ENCODE measurements around the gene GPR162. TPM values are rescaled to one million over a fixed set of nuclear protein-coding genes. Genes with fewer than 3 reads are reported as not detected.

Gene GPR162
- polyA plus RNA-seq, 3 donors = 15.1 to 81.7 (median 16.0) TPM

DNA sequence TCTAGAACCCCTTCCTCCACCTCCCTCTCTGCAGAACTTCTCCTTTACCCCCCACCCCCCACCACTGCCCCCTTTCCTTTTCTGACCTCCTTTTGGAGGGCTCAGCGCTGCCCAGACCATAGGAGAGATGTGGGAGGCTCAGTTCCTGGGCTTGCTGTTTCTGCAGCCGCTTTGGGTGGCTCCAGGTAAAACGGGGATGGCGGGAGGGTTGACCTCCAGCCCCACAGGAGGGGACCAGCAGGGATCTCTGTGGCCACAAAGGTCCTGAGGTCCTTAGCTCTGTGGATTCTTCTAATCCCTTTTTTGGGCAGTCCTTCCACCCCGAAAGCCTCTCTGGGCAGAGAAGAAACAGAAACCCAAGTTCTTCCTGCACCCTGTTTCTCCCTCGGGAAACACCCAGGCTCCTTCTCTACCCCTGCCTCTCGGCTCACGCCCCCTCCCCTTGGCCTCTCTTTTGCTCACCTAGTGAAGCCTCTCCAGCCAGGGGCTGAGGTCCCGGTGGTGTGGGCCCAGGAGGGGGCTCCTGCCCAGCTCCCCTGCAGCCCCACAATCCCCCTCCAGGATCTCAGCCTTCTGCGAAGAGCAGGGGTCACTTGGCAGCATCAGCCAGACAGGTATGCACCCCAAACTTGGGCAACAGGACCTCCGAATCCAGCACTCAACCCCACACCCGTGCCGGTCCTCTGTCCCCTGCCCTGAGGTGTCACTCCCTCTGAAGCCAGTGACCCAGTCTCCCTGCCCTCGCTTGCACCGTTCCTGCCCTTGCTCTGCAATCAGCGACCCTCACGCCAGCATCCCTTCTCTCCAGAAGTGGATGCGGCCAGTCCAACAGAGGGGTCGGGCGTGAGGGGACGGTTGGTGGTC lies 48.7 kb upstream of the GPR162 start:
- H3K27me3 ChIP-seq (ENCODE audit: control insufficient read depth in 2 of 2, insufficient read depth in 2 of 2, low read length in 2 of 2) = peaks cover 14 to 77% of the 10 kb centered on the region in 2 donors
- peaks cover 0 to 7% (median 4%) of the 10 kb centered on the region in 7 donors for H3K9me3 Mint-ChIP-seq
- peaks cover 3 to 19% of the 10 kb centered on the region in 2 donors for H3K36me3 Mint-ChIP-seq
- WGBS (ENCODE audit: insufficient coverage) = 65% methylated on average over 20 of the region's 21 CpGs
- TF ChIP-seq, protein P1, sequence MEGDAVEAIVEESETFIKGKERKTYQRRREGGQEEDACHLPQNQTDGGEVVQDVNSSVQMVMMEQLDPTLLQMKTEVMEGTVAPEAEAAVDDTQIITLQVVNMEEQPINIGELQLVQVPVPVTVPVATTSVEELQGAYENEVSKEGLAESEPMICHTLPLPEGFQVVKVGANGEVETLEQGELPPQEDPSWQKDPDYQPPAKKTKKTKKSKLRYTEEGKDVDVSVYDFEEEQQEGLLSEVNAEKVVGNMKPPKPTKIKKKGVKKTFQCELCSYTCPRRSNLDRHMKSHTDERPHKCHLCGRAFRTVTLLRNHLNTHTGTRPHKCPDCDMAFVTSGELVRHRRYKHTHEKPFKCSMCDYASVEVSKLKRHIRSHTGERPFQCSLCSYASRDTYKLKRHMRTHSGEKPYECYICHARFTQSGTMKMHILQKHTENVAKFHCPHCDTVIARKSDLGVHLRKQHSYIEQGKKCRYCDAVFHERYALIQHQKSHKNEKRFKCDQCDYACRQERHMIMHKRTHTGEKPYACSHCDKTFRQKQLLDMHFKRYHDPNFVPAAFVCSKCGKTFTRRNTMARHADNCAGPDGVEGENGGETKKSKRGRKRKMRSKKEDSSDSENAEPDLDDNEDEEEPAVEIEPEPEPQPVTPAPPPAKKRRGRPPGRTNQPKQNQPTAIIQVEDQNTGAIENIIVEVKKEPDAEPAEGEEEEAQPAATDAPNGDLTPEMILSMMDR (IDR thresholded peaks at IDR 0.05) = no peak
- H3K9me3 ChIP-seq (replicated peaks in 1 of 2; ENCODE audit: control insufficient read depth in 1 of 2, insufficient read depth in 1 of 2, low read length in 2 of 2) = peaks cover 0 to 17% of the 10 kb centered on the region in 2 donors
- peak overlapping the region; percentile 39 to 83 for H3K4me3 Mint-ChIP-seq
- H3K27me3 Mint-ChIP-seq (ENCODE audit: low read depth in 3 of 3) = peaks cover 67 to 84% (median 83%) of the 10 kb centered on the region in 3 donors
- no peak for DNase-seq
- H3K9ac ChIP-seq (ENCODE audit: insufficient read depth, low read length, poor library complexity, severe bottlenecking) = no peak overlapping the region
- H3K4me2 ChIP-seq (replicated peaks; ENCODE audit: extremely low read depth, low read length, poor library complexity, severe bottlenecking) = peak overlapping the region; percentile 45
- peaks cover 39% of the 10 kb centered on the region for H3K4me1 Mint-ChIP-seq
- intact Hi-C loops (cut with micrococcal nuclease) = no loop called here
- no peaks in the 10 kb centered on the region for H3K79me2 ChIP-seq (ENCODE audit: insufficient read depth, low read length)
- H2AFZ ChIP-seq (ENCODE audit: insufficient read depth, low read depth, low read length, poor library complexity, severe bottlenecking) = no peak overlapping the region
- H3K27ac Mint-ChIP-seq = no peak overlapping the region
- no peaks in the 10 kb centered on the region for H3K36me3 ChIP-seq (replicated peaks in 1 of 2; ENCODE audit: control insufficient read depth in 1 of 2, insufficient read depth in 2 of 2, low read length in 2 of 2)
- H4K20me1 ChIP-seq (ENCODE audit: insufficient read depth, low read length) = no peaks in the 10 kb centered on the region
- H3K4me3 ChIP-seq (replicated peaks in 1 of 3; ENCODE audit: low read depth in 2 of 3, low read length in 3 of 3) = peak overlapping the region in 1 of 3 experiments; percentile 43
- peaks cover 20 to 37% of the 10 kb centered on the region in 2 donors for H3K4me1 ChIP-seq (ENCODE audit: control insufficient read depth in 1 of 2, insufficient read depth in 2 of 2, low read length in 2 of 2)
- H3K27ac ChIP-seq (ENCODE audit: low read depth in 1 of 2, low read length in 2 of 2) = no peak overlapping the region

DNA sequence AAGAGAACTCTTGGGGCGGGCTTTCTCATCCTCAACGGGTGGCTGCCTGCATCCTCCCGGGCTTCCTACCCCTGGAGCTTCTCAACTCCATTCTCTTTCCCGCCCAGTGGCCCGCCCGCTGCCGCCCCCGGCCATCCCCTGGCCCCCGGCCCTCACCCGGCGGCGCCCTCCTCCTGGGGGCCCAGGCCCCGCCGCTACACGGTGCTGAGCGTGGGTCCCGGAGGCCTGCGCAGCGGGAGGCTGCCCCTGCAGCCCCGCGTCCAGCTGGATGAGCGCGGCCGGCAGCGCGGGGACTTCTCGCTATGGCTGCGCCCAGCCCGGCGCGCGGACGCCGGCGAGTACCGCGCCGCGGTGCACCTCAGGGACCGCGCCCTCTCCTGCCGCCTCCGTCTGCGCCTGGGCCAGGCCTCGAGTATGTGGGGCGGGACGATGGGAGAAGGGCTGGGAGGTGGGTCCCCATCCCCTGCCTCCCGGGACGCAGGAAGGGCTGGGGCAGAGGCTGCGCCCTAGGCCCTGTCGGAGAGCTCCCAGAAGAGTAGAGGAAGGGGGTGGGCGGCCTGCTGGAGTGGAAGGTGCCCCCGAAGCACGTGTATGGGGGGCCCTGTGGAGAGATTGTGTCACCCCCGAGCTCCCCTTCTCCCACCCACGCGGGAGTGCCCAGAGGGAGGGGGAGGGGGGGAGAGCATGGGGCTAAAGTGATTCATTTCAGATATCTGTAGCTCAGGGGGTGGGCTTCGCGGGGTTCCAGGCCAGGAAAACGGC lies 47.9 kb upstream of the GPR162 start:
- TF ChIP-seq, protein P1 (IDR thresholded peaks at IDR 0.05) = no peak
- Histone ChIP-seq H3K27ac (ENCODE audit: low read depth in 1 of 2, low read length in 2 of 2) (no peak overlapping the region), H3K9ac (ENCODE audit: insufficient read depth, low read length, poor library complexity, severe bottlenecking) (no peak overlapping the region), H3K4me2 (replicated peaks; ENCODE audit: extremely low read depth, low read length, poor library complexity, severe bottlenecking) (peak overlapping the region; percentile 3), H2AFZ (ENCODE audit: insufficient read depth, low read depth, low read length, poor library complexity, severe bottlenecking) (no peak overlapping the region), H3K4me3 (replicated peaks in 1 of 3; ENCODE audit: low read depth in 2 of 3, low read length in 3 of 3) (no peak overlapping the region), H3K9me3 (replicated peaks in 1 of 2; ENCODE audit: control insufficient read depth in 1 of 2, insufficient read depth in 1 of 2, low read length in 2 of 2) (peaks cover 0 to 17% of the 10 kb centered on the region in 2 donors), H3K36me3 (replicated peaks in 1 of 2; ENCODE audit: control insufficient read depth in 1 of 2, insufficient read depth in 2 of 2, low read length in 2 of 2) (no peaks in the 10 kb centered on the region), H4K20me1 (ENCODE audit: insufficient read depth, low read length) (no peaks in the 10 kb centered on the region), H3K79me2 (ENCODE audit: insufficient read depth, low read length) (no peaks in the 10 kb centered on the region), H3K27me3 (ENCODE audit: control insufficient read depth in 2 of 2, insufficient read depth in 2 of 2, low read length in 2 of 2) (peaks cover 12 to 74% of the 10 kb centered on the region in 2 donors), H3K4me1 (ENCODE audit: control insufficient read depth in 1 of 2, insufficient read depth in 2 of 2, low read length in 2 of 2) (peaks cover 29 to 45% of the 10 kb centered on the region in 2 donors)
- peak overlapping the region in 1 of 2 donors; percentile 84 for H3K4me3 Mint-ChIP-seq
- intact Hi-C loops (cut with micrococcal nuclease) = no loop called here
- H3K36me3 Mint-ChIP-seq = peaks cover 3 to 13% of the 10 kb centered on the region in 2 donors
- peaks cover 67 to 84% (median 80%) of the 10 kb centered on the region in 3 donors for H3K27me3 Mint-ChIP-seq (ENCODE audit: low read depth in 3 of 3)
- peaks cover 43% of the 10 kb centered on the region for H3K4me1 Mint-ChIP-seq
- 10% methylated on average over 50 of the region's 60 CpGs for whole genome bisulfite sequencing (ENCODE audit: insufficient coverage)
- H3K9me3 Mint-ChIP-seq = peaks cover 0 to 6% (median 4%) of the 10 kb centered on the region in 7 donors
- no peak for DNase-seq
- peak overlapping the region in 1 of 7 donors; percentile 37 for H3K27ac Mint-ChIP-seq

Measured in CD14-positive monocyte (primary cell).